ENCODE measurements around the gene ZNF888.
A peak's percentile ranks its signal among the peaks of the same experiment; 100 is the strongest.

The ZNF888 gene

DNA sequence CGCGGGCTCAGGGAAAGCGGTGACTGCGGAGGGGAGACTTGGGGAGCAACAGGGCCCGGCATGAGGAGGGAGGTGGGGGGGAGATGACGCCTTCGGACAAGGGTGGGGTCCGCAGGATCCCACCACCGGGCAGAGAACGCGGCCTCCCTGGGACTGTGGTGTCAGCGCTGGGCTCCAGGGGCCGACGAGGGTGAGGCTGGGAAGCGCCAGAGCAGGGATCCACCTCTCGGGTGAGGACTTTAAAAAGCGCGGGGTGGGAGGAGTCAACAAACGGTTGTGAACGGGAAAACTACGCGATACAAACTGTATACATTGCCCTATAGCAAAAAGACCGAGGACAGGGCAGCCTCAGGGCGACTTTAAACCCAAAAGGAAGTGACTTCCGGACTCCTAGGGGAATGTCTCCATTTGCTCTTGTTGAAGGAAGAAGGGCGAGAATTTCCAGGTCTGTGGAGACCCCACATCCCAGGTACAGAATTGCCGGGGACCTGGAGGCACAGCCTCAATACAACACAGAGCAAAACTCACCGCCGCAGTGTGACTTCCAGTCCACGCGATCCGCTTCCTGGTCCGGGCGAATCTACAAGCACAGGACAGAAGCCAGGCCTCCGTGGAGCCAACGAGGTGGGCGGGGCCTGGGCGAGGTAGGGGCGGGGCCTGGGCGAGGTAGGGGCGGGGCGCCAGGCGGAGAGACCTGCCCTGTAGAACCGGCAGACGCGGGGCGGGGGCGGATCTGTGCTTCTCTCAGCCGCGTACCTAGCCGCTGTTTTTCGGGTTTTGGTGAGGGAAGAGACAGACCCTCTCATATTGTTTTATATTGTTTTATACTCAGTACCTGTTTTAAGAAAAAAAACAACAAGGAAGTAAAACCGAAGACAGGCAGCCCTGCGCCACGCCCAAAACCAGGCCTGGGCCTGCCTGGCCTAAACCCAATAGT lies at the start of gene ZNF888:
ZNF888 (minus strand) TSS at position 588 of the 937 bp plus-strand sequence. CDS start 5,555 bp downstream, outside the sequence.
- DNase-seq, result peak; percentile 91

DNA sequence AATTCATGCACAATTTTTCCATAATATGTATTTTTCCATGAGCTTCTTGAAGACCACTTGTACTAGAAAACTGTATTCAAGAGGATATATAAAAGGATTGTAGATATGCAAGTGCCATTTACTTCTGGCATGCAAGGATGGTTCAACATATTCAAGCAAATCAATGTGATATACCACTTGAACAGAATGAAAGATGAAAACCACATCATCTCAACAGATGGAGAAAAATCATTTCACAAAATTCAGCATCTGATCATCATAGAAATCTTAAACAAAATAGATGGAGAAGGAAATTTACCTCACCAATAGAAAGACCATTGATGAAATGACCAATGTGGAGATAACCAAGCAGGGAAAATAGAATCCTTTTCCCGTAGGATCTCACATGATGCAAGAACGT lies 44.5 kb upstream of the ZNF888 start:
- no peak for DNase-seq

DNA sequence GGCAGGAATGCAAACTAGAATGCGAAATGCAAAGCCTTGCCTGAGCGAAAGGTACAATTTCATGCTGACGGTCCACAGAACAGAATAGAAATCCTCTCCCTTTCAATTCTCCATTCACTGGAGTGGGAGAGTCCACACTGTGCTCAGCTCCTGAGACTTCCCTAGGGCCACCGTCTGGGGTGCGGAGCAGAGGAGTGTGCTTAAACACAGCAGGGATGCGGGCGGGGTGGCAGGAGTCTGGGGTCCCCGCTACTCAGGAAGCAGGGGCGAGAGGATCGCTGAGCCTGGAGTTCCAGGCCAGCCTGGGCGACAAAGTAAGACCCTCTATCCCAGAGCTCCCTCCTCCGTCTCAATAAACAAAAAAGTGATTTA lies 40.0 kb upstream of the ZNF888 start:
- DNase-seq, result peak; percentile 67

DNA sequence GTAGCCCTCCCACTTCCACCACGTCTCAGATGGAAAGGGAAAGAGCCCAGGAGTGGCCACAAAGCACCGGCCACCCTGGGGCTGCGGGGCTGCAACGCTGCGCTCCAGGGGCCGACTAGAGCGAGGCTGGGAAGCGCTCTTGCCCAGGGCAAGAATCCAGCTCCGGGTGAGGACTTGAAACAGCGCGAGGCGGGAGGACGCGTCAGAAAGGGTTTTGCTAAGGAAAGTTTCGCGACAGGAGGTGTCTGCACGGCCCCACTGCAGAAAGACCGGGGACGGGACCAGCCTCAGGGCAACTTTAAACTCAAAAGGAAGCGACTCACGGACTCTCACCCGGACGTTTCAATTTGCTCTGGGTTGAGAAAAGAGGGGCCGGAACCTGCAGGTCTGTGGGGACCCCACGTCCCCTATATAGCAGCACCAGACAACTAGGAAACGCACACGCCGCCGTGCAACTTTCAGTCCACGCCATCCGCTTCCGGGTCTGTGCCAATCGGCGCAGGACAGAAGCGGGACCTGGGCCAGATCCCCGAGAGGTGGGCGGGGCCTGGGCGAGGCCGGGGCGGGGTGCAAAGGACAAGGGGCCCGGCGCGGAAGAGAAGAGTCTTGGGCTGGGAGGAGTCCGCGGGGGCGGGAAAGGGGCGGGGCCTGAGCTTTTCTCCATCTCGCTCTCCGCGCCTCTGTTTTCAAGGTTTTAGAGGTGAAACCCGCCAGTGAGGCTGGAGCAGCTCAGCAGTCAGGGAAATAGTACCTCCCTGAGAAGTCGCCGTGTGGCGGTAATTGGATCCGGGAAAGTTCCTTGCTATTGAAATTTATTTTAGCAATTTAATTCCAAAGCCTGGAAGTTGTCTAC lies 39.4 kb upstream of the ZNF888 start, which contains the start of gene ZNF816:
ZNF816 (minus strand) TSS at position 488 of the 853 bp plus-strand sequence. CDS start 6,792 bp downstream, outside the sequence.
- DNase-seq, result peak; percentile 98

DNA sequence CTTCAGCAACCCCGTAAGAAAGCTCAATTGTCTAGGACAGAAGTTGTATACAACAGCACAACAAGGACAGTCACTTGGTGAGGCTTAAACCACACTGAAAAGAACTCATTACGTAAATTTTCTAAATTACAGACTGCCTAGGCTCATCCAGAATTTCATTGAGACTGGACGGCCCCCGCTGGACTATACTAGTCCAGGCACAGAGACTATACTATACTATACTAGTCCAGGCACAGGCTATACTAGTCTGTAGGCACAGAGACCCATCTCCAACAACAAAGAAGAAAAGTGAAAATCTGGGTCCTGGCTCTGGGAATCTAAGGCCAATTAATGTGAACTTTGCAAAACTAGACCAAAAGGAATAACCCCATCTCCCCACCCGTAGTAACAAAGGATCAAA lies 38.8 kb upstream of the ZNF888 start:
- no peak for DNase-seq

DNA sequence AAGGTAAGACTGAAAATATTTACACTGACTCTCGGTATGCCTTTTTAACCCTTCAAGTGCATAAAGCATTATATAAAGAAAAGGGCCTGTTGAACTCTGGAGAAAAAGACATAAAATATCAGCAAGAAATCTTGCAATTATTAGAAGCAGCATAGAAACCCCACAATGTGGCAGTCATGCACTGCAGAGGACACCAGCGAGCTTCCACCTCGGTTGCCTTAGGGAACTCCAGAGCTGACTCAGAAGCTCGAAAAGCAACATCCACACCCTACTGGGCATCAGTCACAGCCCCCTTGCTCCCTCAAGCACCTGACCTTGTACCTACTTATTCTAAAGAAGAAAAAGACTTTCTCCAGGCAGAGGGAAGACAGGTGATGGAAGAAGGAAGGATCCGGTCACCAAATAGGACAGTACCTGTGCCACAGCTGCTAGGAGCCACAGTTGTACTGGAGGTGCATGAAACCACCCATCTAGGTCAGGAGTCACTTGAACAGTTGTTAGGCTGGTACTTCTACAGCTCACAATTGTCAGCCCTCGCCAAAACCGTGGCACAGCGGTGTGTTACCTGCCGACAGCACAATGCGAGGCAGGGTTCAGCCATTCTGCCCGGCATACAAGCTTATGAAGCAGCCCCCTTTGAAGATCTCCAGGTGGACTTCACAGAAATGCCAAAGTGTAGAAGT lies 36.5 kb upstream of the ZNF888 start:
- DNase-seq, result no peak

DNA sequence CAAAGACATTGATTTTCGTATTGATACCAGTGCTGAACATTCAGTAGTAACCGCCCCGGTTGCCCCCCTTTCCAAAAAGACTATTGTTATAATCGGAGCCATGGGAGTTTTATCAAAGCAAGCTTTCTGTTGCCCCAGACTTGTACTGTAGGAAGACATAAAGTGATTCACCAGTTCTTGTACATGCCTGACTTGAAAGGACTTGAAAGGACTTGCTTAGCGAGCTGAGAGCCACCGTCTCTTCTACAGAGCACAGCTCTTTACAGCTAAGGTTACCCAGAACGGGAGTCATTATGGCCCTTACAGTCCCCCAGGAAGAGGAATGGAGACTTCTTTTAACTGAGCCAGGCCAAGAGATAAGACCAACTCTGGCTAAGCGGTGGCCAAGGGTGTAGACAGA lies 34.4 kb upstream of the ZNF888 start:
- no peak for DNase-seq

DNA sequence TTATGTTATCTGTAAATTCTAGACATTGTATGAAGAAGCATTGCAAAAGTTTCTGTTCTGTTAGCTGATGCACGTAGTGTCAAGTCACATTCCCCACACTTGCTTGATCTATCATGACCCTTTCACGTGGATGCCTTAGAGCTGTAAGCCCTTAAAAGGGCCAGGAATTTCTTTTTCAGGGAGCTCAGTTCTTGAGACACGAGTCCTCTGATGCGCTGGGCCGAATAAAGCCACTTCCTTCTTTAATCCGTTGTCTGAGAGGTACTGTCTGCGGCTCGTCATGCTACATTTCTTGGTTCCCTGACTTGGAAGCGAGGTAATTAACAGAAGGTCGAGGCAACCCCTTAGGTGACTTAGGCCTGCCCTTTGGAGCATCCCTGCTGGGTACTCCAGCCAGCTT lies 33.7 kb upstream of the ZNF888 start:
- DNase-seq, result no peak

DNA sequence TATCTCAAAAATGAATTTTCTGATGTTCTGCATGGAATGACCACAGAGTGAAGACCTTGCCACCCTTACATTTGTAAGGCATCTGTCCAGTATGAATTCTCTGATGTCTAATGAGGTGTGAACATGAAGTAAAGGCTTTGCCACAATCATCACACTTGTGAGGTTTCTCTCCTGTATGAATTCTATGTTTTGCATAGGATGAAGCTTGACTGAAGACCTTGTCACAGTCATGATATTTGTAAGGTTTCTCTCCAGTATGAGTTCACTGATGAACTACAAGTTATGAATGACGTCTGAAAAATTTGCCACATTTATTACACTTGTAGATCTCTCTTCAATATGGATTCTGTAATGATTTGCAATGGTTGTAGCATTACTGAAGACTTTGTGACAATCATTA lies 26.2 kb upstream of the ZNF888 start:
- DNase-seq, result no peak

DNA sequence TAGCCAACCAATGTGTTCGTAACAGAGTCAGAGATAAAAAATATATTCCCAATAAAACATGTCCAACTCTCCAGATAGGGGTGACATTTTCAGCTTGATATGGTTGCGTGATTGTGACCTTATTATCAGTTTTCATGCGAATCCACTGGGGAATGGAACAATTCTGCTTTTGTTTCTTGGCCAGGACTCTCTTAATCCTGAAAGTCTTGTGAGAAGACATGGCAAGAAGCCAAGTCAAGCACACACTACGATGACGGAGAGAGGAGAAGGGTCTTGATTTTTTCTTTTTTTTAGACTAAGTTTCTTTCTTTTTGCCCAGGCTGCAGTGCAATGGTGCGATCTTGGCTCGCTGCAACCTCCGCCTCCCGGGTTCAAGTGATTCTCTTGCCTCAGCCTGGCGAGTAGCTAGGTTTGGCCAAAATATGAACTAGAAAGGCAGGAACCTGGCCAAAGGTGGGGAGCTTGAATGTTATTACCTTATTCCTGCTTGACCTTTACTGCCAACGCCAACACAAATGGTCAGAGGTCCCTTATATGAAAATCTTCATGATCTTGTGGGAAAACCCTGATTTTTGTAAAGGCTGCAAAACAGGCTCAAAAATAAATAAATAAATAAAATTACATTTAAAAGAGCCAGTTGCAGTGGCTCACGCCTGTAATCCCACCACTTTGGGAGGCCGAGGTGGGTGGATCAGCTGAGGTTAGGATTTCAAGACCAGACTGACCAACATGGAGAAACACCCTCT lies 25.0 kb upstream of the ZNF888 start:
- no peak for DNase-seq

DNA sequence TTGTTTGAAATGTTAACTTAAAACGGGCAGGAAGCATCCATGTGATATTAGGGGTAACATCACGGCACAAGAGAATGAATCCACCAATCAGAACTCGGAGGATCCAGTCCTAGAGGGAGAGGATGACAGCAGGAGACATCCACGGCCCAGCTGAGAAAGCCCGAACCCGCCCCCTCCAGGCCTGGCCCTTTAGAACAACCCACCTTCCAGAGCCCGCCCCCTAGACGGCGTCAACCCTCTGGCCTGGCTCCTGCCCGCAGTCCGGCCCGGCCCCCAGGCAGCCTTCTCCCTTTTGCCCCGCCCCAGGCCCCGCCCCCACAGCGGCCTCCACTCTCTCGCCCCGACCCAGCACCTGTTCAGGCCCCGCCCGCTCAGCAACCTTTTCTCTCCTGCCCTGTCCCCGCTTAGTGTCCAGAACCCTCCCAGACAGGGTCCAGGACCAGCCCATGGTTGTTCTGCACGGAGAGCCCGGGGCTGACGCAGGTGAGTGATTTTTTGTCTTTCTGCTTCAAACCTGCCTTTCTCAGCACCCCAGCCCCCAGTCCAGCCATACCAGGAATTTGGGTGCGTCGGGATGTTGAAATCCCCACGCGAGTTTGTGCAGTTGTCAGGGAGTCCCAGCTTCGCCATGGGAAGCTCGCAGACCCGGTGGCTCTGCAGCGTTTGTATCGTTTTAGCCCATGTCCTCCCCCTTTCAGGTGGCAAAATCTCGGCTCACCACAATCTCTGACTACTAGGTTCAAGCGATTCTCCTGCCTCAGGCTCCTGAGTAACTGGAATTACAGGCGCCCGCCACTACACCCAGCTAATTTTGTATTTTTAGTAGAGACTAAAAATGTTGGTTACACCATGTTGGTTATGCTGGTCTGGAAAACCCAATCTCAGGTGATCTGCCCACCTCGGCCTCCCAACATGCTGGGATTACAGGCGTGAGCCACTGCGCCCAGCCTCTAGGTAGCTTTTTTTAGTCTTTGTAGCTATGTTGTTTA lies 23.4 kb upstream of the ZNF888 start:
- peak; percentile 92 for DNase-seq

DNA sequence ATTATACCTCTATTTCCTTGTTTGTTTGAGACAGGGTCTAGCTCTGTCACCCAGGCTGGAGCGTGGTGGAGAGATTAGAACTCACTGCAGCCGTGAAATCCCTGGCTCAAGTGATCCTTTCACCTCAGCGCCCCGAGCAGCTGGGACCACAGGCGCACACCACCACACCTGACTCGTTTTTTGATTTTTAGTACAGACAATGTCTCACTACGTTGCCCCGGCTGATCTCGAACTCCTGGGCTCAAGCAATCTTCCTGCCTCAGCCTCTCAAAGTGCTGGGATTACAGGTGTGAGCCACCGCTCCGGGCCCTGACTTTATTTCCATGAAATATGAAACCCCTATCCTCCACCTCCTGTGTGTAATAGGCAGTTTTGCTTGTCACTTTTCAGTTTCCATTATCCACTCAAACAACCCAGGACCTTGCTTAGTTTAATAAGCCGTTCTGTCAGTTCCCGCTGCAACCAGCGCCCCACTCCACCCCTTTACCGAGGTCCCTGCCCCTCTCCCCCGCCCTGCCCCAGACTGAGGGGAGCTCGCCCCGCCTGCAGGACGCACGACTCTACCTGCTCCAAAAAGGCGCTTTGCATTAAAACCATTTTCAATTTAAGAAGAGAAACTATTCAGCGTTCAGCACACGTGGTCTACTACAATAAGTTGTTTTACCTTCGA lies 22.6 kb upstream of the ZNF888 start:
- peak; percentile 69 for DNase-seq

DNA sequence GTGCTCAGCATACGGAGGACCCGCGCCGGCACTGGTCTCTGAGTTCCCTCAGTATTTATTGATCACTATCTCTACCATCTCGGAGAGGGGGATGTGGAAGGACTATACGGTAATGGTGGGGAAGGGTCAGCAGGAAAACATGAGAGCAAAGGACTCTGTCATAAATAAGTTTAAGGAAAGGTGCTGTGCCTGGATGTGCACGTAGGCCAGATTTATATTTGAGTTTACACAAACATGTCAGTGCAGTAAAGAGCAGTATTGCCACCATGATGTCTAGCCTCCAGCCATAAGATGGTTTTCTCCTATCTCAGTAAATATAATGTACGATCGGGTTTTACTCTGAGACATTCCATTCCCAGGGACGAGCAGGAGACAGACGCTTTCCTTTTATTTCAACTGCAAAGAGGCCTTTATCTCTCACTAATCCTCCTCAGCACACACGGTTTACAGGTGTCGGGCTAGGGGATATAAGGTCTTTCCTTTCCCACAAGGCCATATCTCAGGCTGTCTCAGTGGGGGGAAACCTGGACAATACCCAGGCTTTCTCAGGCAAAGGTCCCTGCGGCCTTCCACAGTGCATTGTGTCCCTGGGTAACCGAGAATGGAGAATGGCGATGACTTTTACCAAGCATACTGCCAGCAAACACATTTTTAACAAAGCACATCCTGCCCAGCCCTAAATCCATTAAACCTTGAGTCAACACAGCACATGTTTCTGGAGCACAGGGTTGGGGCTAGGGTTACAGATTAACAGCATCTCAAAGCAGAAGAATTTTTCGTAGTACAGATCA lies 21.7 kb upstream of the ZNF888 start:
- peak; percentile 82 for DNase-seq

DNA sequence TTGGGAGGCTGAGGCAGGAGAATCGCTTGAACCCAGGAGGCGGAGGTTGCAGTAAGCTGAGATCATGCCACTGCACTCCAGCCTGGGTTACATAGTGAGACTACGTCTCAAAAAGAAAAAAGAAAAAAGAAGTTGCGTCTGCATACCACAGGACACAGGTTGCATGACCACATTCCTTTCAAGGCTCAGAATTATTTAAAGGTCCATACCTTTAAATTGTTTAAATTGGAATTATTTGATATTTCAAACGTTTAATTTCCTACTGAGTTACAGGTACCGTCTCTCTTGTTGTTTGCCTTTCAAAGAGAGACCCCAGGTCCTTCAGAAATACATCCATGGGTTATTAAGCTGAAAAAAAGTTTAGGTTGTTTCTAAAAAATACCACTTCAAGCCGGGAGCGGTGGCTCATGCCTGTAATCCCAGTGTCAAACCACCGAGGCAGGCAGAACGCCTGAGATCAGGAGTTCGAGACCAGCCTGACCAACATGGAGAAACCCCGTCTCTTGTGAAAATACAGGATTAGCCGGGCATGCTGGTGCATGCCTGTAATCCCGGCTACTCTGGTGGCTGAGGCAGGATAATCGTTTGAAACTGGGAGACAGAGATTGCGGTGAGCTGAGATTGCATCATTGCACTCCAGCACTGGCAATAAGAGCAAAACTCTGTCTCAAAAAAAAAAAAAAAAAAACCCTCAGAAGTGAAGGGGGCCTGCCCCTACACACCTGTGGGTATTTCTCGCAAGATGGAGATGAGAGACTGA lies 20.8 kb upstream of the ZNF888 start:
- DNase-seq, result no peak

DNA sequence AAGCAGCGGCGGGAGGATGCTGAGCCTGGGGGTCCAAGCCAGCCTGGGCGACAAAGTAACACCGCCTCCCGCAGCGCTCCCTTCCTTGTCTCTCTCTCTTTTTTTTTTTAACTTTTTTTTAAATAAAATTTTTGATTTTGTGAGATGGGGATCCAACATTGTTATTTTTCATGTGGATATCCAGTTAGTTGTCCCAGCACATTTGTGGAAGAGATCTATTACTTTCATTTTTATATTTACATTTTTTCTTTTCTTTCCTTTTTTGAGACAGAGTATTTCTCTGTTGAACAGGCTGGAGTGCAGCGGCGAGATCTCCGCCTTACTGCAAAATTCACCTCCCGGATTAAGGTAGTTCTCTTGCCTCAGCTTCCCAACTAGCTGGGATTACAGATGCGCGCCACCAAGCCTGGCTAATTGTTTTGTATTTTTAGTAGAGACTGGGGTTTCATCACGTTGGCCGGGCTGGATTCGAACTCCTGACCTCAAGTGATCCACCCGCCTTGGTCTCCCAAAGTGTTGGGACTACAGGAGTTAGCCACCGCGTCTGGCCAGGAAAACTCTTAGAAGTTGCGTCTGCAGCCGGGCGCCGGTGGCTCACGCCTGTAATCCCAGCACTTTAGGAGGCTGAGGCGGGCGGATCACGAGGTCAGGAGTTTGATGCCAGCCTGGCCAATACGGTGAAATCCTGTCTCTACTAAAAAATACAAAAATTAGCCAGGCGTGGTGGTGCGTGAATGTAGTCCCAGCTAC lies 20.1 kb upstream of the ZNF888 start:
- DNase-seq, result no peak

DNA sequence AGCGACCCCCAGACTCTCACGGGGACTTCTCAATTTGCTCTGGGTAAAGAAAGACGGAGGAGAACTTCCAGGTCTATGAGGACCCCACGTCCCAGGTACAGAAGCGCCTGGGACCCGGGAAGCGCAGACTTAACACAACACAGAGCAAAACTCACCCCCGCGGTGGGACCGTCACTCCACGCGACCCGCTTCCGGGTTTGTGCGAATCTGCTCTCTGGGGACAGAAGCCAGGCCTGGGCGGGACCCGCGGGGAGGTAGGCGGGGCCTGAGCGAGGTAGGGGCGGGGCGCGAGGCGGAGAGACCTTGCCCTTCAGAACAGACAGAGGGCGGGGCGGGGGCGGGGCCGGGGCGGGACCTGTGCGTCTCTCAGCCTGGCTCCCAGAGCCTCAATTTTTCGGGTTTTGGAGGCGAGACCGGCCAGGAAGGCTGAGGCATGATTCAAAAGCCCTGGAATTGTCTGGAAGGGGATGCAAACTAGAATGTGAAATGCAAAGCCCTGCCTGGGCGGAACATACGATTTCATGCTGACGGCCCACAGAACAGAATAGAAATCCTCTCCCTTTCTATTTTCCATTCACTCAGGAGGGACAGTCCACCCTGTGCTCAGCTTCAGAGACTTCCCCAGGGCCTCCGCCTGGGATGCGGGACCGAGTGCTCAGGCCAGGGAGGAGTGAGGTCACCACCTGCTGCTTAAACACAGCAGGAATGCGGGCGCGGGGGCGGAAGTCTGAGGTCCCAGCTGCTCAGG lies 19.3 kb upstream of the ZNF888 start:
- peak; percentile 93 for DNase-seq

DNA sequence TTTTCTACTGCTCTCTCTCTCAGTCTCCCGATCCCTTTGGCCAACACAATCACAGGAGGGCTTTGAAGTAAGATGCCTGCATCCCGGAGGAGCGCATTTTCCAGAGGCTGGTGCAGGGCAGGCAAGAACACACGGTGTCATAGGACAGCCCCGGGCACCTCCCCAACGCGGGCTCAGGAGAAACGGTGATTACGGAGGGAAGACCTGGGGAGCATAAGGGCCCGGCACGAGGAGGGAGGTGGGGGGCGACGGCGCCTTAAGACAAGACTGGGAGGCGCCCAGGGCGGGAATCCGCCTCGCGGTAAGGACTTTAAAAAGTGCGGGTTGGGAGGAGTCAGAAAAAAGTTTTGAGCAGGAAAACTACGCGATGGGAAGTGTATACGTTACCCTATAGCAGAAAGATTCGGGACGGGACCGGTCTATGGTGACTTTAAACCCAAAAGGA lies 18.7 kb upstream of the ZNF888 start:
- peak; percentile 65 for DNase-seq
